ENCODE data around the gene ASCL5. TPM values are rescaled to one million over a fixed set of nuclear protein-coding genes. Genes with fewer than 3 reads are reported as not detected.

Gene ASCL5
- total RNA-seq, 2 donors from 2014 or later = not detected

- ATAC-seq (ENCODE audit: insufficient number of reproducible peaks, low FRiP score, low read depth) = no peak
- Histone ChIP-seq H3K4me1 (ENCODE audit: control insufficient read depth in 1 of 2, low read depth in 2 of 2) (no peaks in the 10 kb centered on the region), H3K27me3 (replicated peaks; ENCODE audit: insufficient read depth) (no peaks in the 10 kb centered on the region), H3K4me3 (no peak overlapping the region), H3K27ac (no peak overlapping the region), H3K36me3 (no peaks in the 10 kb centered on the region), H3K9me3 (no peaks in the 10 kb centered on the region)
- TF ChIP-seq CTCF (IDR thresholded peaks at IDR 0.05) = no peak
- no peak for DNase-seq (ENCODE audit: low spot score)
Measured at GRCh38 chr1:201084295-201084694, 42.7 kb downstream of the ASCL5 start.

DNA sequence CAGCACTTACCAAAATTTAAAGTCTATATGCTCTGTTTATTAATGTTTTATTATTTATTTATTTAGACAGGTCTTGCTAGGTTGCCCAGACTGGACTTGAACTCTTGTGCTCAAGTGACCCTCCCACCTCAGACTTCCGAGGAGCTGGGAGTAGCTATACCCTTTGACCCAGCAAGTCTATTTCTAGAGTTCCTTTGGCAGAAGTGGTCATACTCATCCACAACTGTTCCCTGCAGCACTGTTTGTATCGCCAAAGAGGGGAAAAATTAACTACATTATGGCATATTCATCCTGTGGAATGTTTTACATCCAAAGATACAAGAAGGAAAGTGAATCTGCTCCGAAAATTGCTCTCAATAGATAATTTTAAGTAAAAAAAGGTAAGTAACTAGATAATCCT is 43.2 kb downstream of the ASCL5 start:
- Histone ChIP-seq H3K27ac (no peak overlapping the region), H3K9me3 (no peaks in the 10 kb centered on the region), H3K4me1 (ENCODE audit: control insufficient read depth in 1 of 2, low read depth in 2 of 2) (no peaks in the 10 kb centered on the region), H3K4me3 (no peak overlapping the region), H3K27me3 (replicated peaks; ENCODE audit: insufficient read depth) (no peaks in the 10 kb centered on the region), H3K36me3 (no peaks in the 10 kb centered on the region)
- DNase-seq (ENCODE audit: low spot score) = no peak
- ATAC-seq (ENCODE audit: insufficient number of reproducible peaks, low FRiP score, low read depth) = no peak
- no peak for TF ChIP-seq CTCF (IDR thresholded peaks at IDR 0.05)

DNA sequence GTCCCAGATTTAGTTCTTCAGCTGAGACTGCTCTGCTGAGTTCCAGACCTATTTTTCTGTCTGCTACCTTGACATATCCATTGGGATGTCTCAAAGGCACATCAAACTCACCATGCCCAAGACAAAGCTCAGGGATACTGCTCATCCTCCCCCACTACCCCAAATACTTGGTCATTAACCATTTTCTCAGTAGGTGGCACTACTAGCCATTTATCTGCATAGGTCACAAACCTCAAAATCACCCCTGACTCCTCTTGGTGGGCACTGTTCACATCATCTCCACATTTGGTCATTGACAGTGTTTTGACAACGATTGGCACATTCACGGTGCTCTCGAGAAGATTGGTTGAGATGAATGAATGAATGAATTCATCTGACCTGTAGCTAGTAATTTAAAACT is 46.8 kb downstream of the ASCL5 start:
- no peak for ATAC-seq (ENCODE audit: insufficient number of reproducible peaks, low FRiP score, low read depth)
- DNase-seq (ENCODE audit: low spot score) = no peak
- Histone ChIP-seq H3K4me3 (no peak overlapping the region), H3K36me3 (no peaks in the 10 kb centered on the region), H3K4me1 (ENCODE audit: control insufficient read depth in 1 of 2, low read depth in 2 of 2) (no peaks in the 10 kb centered on the region), H3K27ac (no peak overlapping the region), H3K9me3 (no peaks in the 10 kb centered on the region), H3K27me3 (replicated peaks; ENCODE audit: insufficient read depth) (no peaks in the 10 kb centered on the region)
- no peak for TF ChIP-seq CTCF (IDR thresholded peaks at IDR 0.05)

DNA sequence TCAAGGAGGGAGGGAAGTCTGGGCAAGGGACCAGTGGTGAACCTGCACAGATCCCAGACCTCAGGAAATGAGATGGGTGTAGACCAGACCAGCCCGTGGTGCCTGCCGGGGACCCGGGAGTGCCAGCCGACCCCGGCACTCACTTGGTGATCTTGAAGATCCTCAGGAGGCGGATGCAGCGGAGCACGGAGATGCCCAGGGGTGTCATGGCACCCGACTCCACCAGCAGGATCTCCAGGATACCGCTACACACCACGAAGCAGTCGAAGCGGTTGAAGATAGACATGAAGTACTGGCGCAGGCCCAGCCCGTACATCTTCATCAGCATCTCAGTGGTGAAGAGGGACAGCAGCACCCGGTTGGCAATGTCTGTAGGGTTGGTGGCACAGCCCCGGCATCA is 49.2 kb downstream of the ASCL5 start:
- no peak for TF ChIP-seq CTCF (IDR thresholded peaks at IDR 0.05)
- DNase-seq (ENCODE audit: low spot score) (no peak), ATAC-seq (ENCODE audit: insufficient number of reproducible peaks, low FRiP score, low read depth) (no peak)
- Histone ChIP-seq H3K4me1 (ENCODE audit: control insufficient read depth in 1 of 2, low read depth in 2 of 2) (no peaks in the 10 kb centered on the region), H3K36me3 (no peaks in the 10 kb centered on the region), H3K4me3 (no peak overlapping the region), H3K9me3 (no peaks in the 10 kb centered on the region), H3K27ac (no peak overlapping the region), H3K27me3 (replicated peaks; ENCODE audit: insufficient read depth) (no peaks in the 10 kb centered on the region)

DNA sequence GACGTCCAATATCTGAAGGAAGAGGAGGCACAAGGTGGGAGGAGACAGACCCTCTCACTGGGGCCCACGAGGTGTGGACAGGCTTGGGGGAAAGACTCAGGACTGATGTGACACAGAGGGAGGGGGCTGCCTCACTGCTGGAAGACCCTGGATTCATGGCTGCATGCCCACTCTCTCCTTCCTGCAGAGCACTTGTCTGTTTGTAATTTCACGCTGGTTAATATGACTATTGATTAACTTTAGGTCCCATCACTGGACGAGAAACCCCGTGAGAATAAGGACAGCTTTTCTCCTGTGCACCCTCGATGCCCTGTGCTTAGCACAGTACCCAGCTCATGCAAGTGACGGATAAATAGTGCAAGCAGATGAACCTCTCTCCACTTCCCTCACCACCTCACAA is 49.9 kb downstream of the ASCL5 start:
- Histone ChIP-seq H3K4me3 (no peak overlapping the region), H3K27ac (no peak overlapping the region), H3K4me1 (ENCODE audit: control insufficient read depth in 1 of 2, low read depth in 2 of 2) (no peaks in the 10 kb centered on the region), H3K36me3 (no peaks in the 10 kb centered on the region), H3K9me3 (no peaks in the 10 kb centered on the region), H3K27me3 (replicated peaks; ENCODE audit: insufficient read depth) (no peaks in the 10 kb centered on the region)
- no peak for TF ChIP-seq CTCF (IDR thresholded peaks at IDR 0.05)
- no peak for ATAC-seq (ENCODE audit: insufficient number of reproducible peaks, low FRiP score, low read depth)
- no peak for DNase-seq (ENCODE audit: low spot score)

Data from thoracic aorta (tissue), 2 donors.